Lung (tissue), 12 donors: ENCODE data around the gene BRD9. TPM values are rescaled to one million over a fixed set of nuclear protein-coding genes. Genes with fewer than 3 reads are reported as not detected.

Source experiments
- ATAC-seq: fragments of 200-7000 bp; cut with Tn5 transposase; one replicate; pipeline ENCODE4 v1.9.1; 2020; ENCODE audit warnings: moderate number of reproducible peaks; ENCODE audit not compliant: insufficient read depth, low FRiP score
- DNase-seq, 3 donors: peaks; one replicate each; pipeline ENCODE4 v3.0.0-alpha.2; 2013 to 2017
- H3K27ac ChIP-seq, 2 donors: one replicate each; pipeline ENCODE4 v1.5.1; 2013; ENCODE audit warnings: mild to moderate bottlenecking in 2 of 2, moderate library complexity in 2 of 2, control low read depth in 1 of 2, inconsistent platforms in 1 of 2, low read depth in 1 of 2, low read length in 1 of 2
- H3K27me3 ChIP-seq, 3 donors: one replicate each; pipeline ENCODE4 v1.5.1; 2013; ENCODE audit warnings: low read length in 2 of 3; ENCODE audit not compliant: control insufficient read depth in 3 of 3, insufficient read depth in 3 of 3
- H3K36me3 ChIP-seq, 4 donors: one replicate each; pipeline ENCODE4 v1.5.1; 2013; ENCODE audit warnings: low read length in 4 of 4, mild to moderate bottlenecking in 1 of 4, moderate library complexity in 1 of 4; ENCODE audit not compliant: control insufficient read depth in 4 of 4, insufficient read depth in 4 of 4
- H3K4me1 ChIP-seq, 5 donors: one replicate each; pipeline ENCODE4 v1.5.1; 2013; ENCODE audit warnings: low read length in 5 of 5, mild to moderate bottlenecking in 2 of 5, moderate library complexity in 1 of 5; ENCODE audit not compliant: control insufficient read depth in 5 of 5, insufficient read depth in 5 of 5
- H3K4me3 ChIP-seq: one replicate; pipeline ENCODE4 v1.5.1; 2013; ENCODE audit warnings: mild to moderate bottlenecking, control low read depth, moderate library complexity
- H3K9ac ChIP-seq, 2 donors: one replicate each; pipeline ENCODE4 v1.5.1; 2013; ENCODE audit warnings: low read length in 2 of 2, control low read depth in 1 of 2; ENCODE audit not compliant: insufficient read depth in 1 of 2
- H3K9me3 ChIP-seq, 4 donors: one replicate each; pipeline ENCODE4 v1.5.1; 2013; ENCODE audit warnings: low read length in 3 of 4, mild to moderate bottlenecking in 1 of 4, moderate library complexity in 1 of 4; ENCODE audit not compliant: control insufficient read depth in 4 of 4, insufficient read depth in 3 of 4
- CTCF ChIP-seq: IDR thresholded peaks from 2 replicates; pipeline ENCODE4 v1.5.1; 2012; ENCODE audit warnings: mild to moderate bottlenecking; ENCODE audit errors: control extremely low read depth, extremely low read depth
- WGBS, 2 donors: extraction: QIAGEN DNeasy Blood & Tissue Kit; methylation state at CpG; one replicate each; pipeline ENCODE4 v1.1.7; 2013; 5-methylcytosine and 5-hydroxymethylcytosine counted together
- polyA plus RNA-seq, 2 donors: library from polyadenylated mRNA; stranded (reverse); fragments of 200-250 nt; gene quantifications; one replicate each; pipeline ENCODE4 v1.2.1, GENCODE V29; 2013
- total RNA-seq, 2 donors: library from RNA; depleted of rRNA in 1 of 2; stranded (reverse); fragments of >200 nt in 1 of 2; gene quantifications; one replicate each; pipeline ENCODE4 v1.2.1, GENCODE V29; 2014 to 2021
- donor health status: control.
- donor health status: control.
- donor health status: Bipolar disorder and iron deficiency.
- donor health status: healthy.
- donor health status: DM: yes; HTN: yes; CAD: no.

BRD9 gene
- total and polyA plus RNA-seq, 4 donors: 24.3 to 69.7 (median 37.3) TPM

DNA sequence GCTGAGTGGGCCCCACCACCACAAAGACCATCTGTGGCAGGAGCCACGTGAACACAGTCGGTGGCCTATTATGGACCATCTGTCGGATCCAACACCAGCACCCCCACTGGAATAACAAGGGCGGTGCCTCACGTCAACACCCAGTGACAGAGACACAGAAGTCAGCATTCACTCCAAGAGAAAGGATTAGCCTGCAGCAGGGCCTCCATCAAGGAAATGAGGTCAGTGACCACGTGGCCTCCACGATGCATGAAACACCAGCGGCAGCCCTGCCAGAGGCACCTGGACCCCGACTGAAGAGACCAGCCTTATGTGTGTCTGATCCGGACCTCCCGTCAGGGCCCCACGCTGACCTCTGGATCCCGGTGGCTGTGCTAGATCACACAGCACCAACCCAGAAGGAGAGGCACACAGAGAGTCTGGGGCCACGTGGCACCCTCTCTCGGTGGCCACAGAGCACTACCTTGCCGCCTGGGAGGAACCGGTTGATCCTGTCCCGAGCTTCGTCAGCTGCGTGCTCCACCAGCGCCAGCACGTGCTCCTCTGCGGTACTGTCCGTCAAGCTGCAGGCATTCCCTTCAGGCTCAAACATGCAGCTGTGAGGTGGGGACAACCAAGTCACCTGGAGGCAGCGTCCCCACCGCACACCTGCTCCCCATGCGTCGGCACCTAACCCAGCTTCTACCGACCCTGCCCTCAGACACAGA is 9.0 kb downstream of the BRD9 start:
- H3K36me3 ChIP-seq: peaks cover 40 to 66% (median 46%) of the 10 kb centered on the region in 4 donors
- WGBS, 2 donors: 92 to 96% methylated on average over 29 of the region's 29 CpGs
- no peak overlapping the region for H3K9ac ChIP-seq
- no peak for DNase-seq
- no peak overlapping the region for H3K4me3 ChIP-seq
- H3K9me3 ChIP-seq: peaks cover 0 to 5% (median 0%) of the 10 kb centered on the region in 4 donors
- H3K27me3 ChIP-seq: no peaks in the 10 kb centered on the region
- no peak overlapping the region for H3K27ac ChIP-seq
- no peak for ATAC-seq
- TF ChIP-seq CTCF: no peak
- peaks cover 0 to 5% (median 0%) of the 10 kb centered on the region in 5 donors for H3K4me1 ChIP-seq

- no peak for ATAC-seq
- TF ChIP-seq CTCF: no peak
- no peak overlapping the region for H3K9ac ChIP-seq
- 71 to 86% methylated on average over 33 of the region's 33 CpGs for WGBS, 2 donors
- peaks cover 33 to 67% (median 42%) of the 10 kb centered on the region in 4 donors for H3K36me3 ChIP-seq
- H3K27ac ChIP-seq: no peak overlapping the region
- H3K27me3 ChIP-seq: no peaks in the 10 kb centered on the region
- no peak overlapping the region for H3K4me3 ChIP-seq
- H3K9me3 ChIP-seq: peaks cover 0 to 5% (median 0%) of the 10 kb centered on the region in 4 donors
- H3K4me1 ChIP-seq: peaks cover 0 to 5% (median 0%) of the 10 kb centered on the region in 5 donors
- no peak for DNase-seq
Observed at GRCh38 chr5:882253-883183, 10.1 kb downstream of the BRD9 start.

DNA sequence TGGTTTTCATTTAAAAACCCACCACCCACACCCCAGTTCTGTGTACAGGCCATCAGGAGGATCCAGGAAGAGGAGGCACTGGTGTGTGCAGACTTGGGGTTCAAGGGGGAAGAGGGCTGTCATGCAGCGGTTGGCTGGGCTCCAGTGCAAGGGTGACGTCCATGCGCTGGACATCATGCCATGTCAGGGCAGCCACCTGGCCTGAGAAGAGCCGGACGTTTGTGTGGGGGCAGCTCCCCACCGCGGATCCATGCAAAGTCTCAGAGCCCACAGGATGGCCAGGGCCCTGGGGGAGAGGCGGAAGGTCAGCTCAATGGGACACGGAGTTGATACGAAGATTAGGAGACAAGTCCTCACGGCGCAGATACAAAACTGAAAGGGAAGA is 11.1 kb downstream of the BRD9 start:
- H3K36me3 ChIP-seq: peaks cover 26 to 65% (median 39%) of the 10 kb centered on the region in 4 donors
- TF ChIP-seq CTCF: no peak
- no peak for ATAC-seq
- H3K9me3 ChIP-seq: peaks cover 0 to 5% (median 0%) of the 10 kb centered on the region in 4 donors
- no peak overlapping the region for H3K9ac ChIP-seq
- no peak overlapping the region for H3K27ac ChIP-seq
- H3K4me3 ChIP-seq: no peak overlapping the region
- H3K4me1 ChIP-seq: peaks cover 0 to 5% (median 0%) of the 10 kb centered on the region in 5 donors
- DNase-seq: no peak
- no peaks in the 10 kb centered on the region for H3K27me3 ChIP-seq
- WGBS, 2 donors: 95 to 97% methylated on average over 12 of the region's 12 CpGs
